NB4 (cell line): Measurements from ENCODE around the gene PDK1.

Experiments used
- DNase-seq: peaks from one replicate; pipeline ENCODE4 v3.0.0; 2010; ENCODE audit warnings: low read depth
- H3K4me3 ChIP-seq: one replicate; pipeline ENCODE4 v1.5.1; 2011; ENCODE audit warnings: mild to moderate bottlenecking, low read depth, low read length, moderate library complexity
- CTCF ChIP-seq: IDR thresholded peaks from one replicate; pipeline ENCODE4 v1.5.1; 2012; ENCODE audit warnings: low read depth, low read length
- MAX ChIP-seq: IDR thresholded peaks from 2 replicates; pipeline ENCODE4 v1.6.1; 2011; ENCODE audit warnings: low read depth, low read length
- MYC ChIP-seq: IDR thresholded peaks from 2 replicates; pipeline ENCODE4 v1.6.1; 2011; ENCODE audit warnings: low read depth, low read length
- POLR2A ChIP-seq: IDR thresholded peaks from 2 replicates; pipeline ENCODE4 v1.6.1; 2011; ENCODE audit warnings: mild to moderate bottlenecking; ENCODE audit not compliant: insufficient read length; ENCODE audit errors: extremely low read depth

PDK1 gene

GRCh38 chr2:172629586-172629985, 73.7 kb downstream of the PDK1 start:
- no peak for TF ChIP-seq CTCF
- no peak for TF ChIP-seq MYC
- TF ChIP-seq POLR2A = no peak
- no peak for TF ChIP-seq MAX
- no peak overlapping the region for H3K4me3 ChIP-seq
- no peak for DNase-seq

GRCh38 chr2:172630181-172630580, 74.3 kb downstream of the PDK1 start:
- H3K4me3 ChIP-seq = no peak overlapping the region
- DNase-seq = no peak
- no peak for TF ChIP-seq POLR2A
- TF ChIP-seq MAX = no peak
- TF ChIP-seq MYC = no peak
- TF ChIP-seq CTCF = no peak

GRCh38 chr2:172634477-172634876, 78.6 kb downstream of the PDK1 start:
- H3K4me3 ChIP-seq = no peak overlapping the region
- no peak for DNase-seq
- TF ChIP-seq MYC (no peak), MAX (no peak), POLR2A (no peak), CTCF (no peak)

- TF ChIP-seq MAX = no peak
- TF ChIP-seq CTCF = no peak
- TF ChIP-seq MYC = no peak
- no peak overlapping the region for H3K4me3 ChIP-seq
- DNase-seq = no peak
Measured at GRCh38 chr2:172635548-172635947, 79.7 kb downstream of the PDK1 start.

GRCh38 chr2:172639256-172639655, 83.4 kb downstream of the PDK1 start:
- no peak for DNase-seq
- no peak overlapping the region for H3K4me3 ChIP-seq
- no peak for TF ChIP-seq CTCF
- TF ChIP-seq MAX = no peak
- no peak for TF ChIP-seq POLR2A
- no peak for TF ChIP-seq MYC

GRCh38 chr2:172639823-172640222, 83.9 kb downstream of the PDK1 start:
- no peak overlapping the region for H3K4me3 ChIP-seq
- no peak for TF ChIP-seq POLR2A
- no peak for TF ChIP-seq CTCF
- no peak for TF ChIP-seq MAX
- no peak for TF ChIP-seq MYC
- DNase-seq = peak; percentile 47
